ENCODE data around the gene PCDH9. TPM values are rescaled to one million over a fixed set of nuclear protein-coding genes. Genes with fewer than 3 reads are reported as not detected.

The PCDH9 gene
- total RNA-seq, 1 donor from 2014 or later: 3.7 TPM

- intact Hi-C loops (cut with DNase I): no loop called here
- no peak overlapping the region for H3K27ac ChIP-seq
- no peaks in the 10 kb centered on the region for H3K27me3 ChIP-seq
- no peaks in the 10 kb centered on the region for H3K36me3 ChIP-seq
- no peak for DNase-seq (ENCODE audit: extremely low spot score in 2 of 2)
- no peak overlapping the region for H3K4me3 ChIP-seq
- TF ChIP-seq POLR2A (IDR thresholded peaks at IDR 0.05) (no peak), CTCF (IDR thresholded peaks at IDR 0.05) (no peak), POLR2AphosphoS5 (IDR thresholded peaks at IDR 0.05; ENCODE audit: insufficient read depth in 1 of 2, low read depth in 1 of 2) (no peak)
- no peaks in the 10 kb centered on the region for H3K9me3 ChIP-seq
- H3K4me1 ChIP-seq: no peaks in the 10 kb centered on the region
Measured at GRCh38 chr13:66519259-66519658, 710.9 kb downstream of the PCDH9 start.

GRCh38 chr13:66518068-66518467, 712.1 kb downstream of the PCDH9 start:
- no peak for DNase-seq (ENCODE audit: extremely low spot score in 2 of 2)
- Histone ChIP-seq H3K9me3 (no peaks in the 10 kb centered on the region), H3K27ac (no peak overlapping the region), H3K27me3 (no peaks in the 10 kb centered on the region), H3K4me3 (no peak overlapping the region), H3K4me1 (no peaks in the 10 kb centered on the region), H3K36me3 (no peaks in the 10 kb centered on the region)
- TF ChIP-seq CTCF (IDR thresholded peaks at IDR 0.05) (no peak), POLR2AphosphoS5 (IDR thresholded peaks at IDR 0.05; ENCODE audit: insufficient read depth in 1 of 2, low read depth in 1 of 2) (no peak), POLR2A (IDR thresholded peaks at IDR 0.05) (no peak)
- intact Hi-C loops (cut with DNase I): no loop called here

- Histone ChIP-seq H3K4me3 (no peak overlapping the region), H3K27me3 (no peaks in the 10 kb centered on the region), H3K27ac (no peak overlapping the region), H3K4me1 (no peaks in the 10 kb centered on the region), H3K9me3 (no peaks in the 10 kb centered on the region), H3K36me3 (no peaks in the 10 kb centered on the region)
- TF ChIP-seq POLR2AphosphoS5 (IDR thresholded peaks at IDR 0.05; ENCODE audit: insufficient read depth in 1 of 2, low read depth in 1 of 2): no peak
- no peak for TF ChIP-seq CTCF (IDR thresholded peaks at IDR 0.05)
- no peak for TF ChIP-seq POLR2A (IDR thresholded peaks at IDR 0.05)
- no peak for DNase-seq (ENCODE audit: extremely low spot score in 2 of 2)
- intact Hi-C loops (cut with DNase I): no loop called here
Measured at GRCh38 chr13:66513728-66514127, 716.4 kb downstream of the PCDH9 start.

DNA sequence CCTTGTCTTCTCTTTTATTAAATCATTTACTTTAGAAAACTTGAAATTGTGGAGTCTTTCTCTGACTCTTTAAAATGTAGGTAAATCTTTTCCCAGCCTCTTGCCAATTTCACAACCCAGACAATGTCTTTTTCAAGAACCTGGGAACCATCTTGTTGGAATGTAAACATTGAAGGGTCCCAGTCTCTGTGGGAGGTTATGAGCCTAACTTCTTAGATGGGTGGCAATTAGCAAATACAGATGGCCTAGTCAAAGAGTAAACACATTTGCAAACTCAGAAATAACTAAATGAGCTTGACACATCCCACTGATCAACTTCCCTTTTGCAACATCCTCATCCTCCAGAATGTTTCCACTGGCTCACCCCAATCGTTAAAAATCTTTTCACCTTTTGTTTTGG, 721.0 kb downstream of the PCDH9 start:
- intact Hi-C loops (cut with DNase I): no loop called here
- TF ChIP-seq POLR2A (IDR thresholded peaks at IDR 0.05) (no peak), CTCF (IDR thresholded peaks at IDR 0.05) (no peak), POLR2AphosphoS5 (IDR thresholded peaks at IDR 0.05; ENCODE audit: insufficient read depth in 1 of 2, low read depth in 1 of 2) (no peak)
- no peak overlapping the region for H3K27ac ChIP-seq
- H3K4me1 ChIP-seq: no peaks in the 10 kb centered on the region
- H3K9me3 ChIP-seq: no peaks in the 10 kb centered on the region
- H3K36me3 ChIP-seq: no peaks in the 10 kb centered on the region
- H3K4me3 ChIP-seq: no peak overlapping the region
- no peak for DNase-seq (ENCODE audit: extremely low spot score in 2 of 2)
- H3K27me3 ChIP-seq: no peaks in the 10 kb centered on the region

DNA sequence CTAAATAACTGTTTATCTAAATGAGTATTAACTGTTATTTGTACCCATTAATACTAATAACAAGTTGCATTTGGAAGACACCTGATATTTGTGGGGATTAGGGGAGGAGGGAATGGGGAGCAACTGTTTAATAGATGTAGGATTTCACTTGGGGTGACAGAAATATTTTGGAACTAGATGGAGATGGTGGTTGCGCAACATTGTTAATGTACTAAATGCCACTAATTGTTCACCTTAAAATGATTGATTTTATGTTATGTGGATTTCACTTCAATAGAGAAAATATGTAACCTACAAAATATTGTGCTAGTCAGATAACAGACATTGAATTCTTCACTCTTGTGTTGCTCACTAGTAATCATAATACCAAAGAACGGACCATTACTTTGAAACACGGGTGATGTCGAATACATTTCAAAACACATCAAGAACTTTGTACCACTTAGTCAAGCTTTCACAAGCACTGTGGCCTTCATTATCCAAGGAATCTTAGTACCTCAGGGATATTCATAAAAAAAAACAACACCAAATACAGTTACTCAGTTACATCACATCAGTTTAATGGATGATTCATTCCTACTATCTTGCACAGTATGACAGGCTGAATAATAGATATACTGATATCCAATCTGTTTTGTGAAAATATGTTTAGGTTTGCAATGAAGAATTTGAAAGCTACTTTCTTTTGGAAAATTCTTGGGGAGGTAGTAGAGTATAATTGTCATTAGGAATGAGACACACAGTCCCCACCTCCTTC, 721.8 kb downstream of the PCDH9 start:
- TF ChIP-seq POLR2AphosphoS5 (IDR thresholded peaks at IDR 0.05; ENCODE audit: insufficient read depth in 1 of 2, low read depth in 1 of 2): no peak
- no peak for TF ChIP-seq POLR2A (IDR thresholded peaks at IDR 0.05)
- no peak for TF ChIP-seq CTCF (IDR thresholded peaks at IDR 0.05)
- Histone ChIP-seq H3K27ac (no peak overlapping the region), H3K36me3 (no peaks in the 10 kb centered on the region), H3K4me1 (no peaks in the 10 kb centered on the region), H3K27me3 (no peaks in the 10 kb centered on the region), H3K4me3 (no peak overlapping the region), H3K9me3 (no peaks in the 10 kb centered on the region)
- intact Hi-C loops (cut with DNase I): no loop called here
- DNase-seq (ENCODE audit: extremely low spot score in 2 of 2): no peak
